OCI-LY1 (cell line): Measurements from ENCODE around the gene NTSR1.

Experiments used
- H2AFZ ChIP-seq: fragments of 200-600 bp; sonication (generic), shearing (Covaris generic); 2 replicates; pipeline ENCODE4 v1.6.0; 2014; ENCODE audit warnings: antibody characterized with exemption, mild to moderate bottlenecking, low read length
- H3F3A ChIP-seq: fragments of 200-600 bp; sonication (generic), shearing (Covaris generic); 2 replicates; pipeline ENCODE4 v1.6.0; 2014; ENCODE audit warnings: mild to moderate bottlenecking, antibody characterized with exemption, low read length, moderate library complexity; ENCODE audit not compliant: insufficient read depth
- H3K27ac ChIP-seq: fragments of 200-600 bp; sonication (generic); 2 replicates; pipeline ENCODE4 v1.5.1; 2014; ENCODE audit warnings: low read length, mixed run types, mild to moderate bottlenecking, low read depth; ENCODE audit not compliant: poor library complexity, severe bottlenecking
- H3K27me3 ChIP-seq: fragments of 200-600 bp; sonication (generic); 2 replicates; pipeline ENCODE4 v1.6.0; 2014; ENCODE audit warnings: antibody characterized with exemption, mild to moderate bottlenecking, low read length, moderate library complexity; ENCODE audit not compliant: insufficient read depth
- H3K36me3 ChIP-seq: fragments of 200-600 bp; sonication (generic); 2 replicates; pipeline ENCODE4 v1.6.1; 2014; ENCODE audit warnings: mild to moderate bottlenecking, antibody characterized with exemption, low read length, moderate library complexity, mixed read lengths; ENCODE audit not compliant: insufficient read depth
- H3K4me1 ChIP-seq: fragments of 200-600 bp; sonication (generic); 2 replicates; pipeline ENCODE4 v1.5.1; 2014; ENCODE audit warnings: mild to moderate bottlenecking, low read length, moderate library complexity; ENCODE audit not compliant: insufficient read depth, severe bottlenecking
- H3K4me2 ChIP-seq: fragments of 200-600 bp; sonication (generic), shearing (Covaris generic); 2 replicates; pipeline ENCODE4 v1.6.1; 2014; ENCODE audit warnings: low read length
- H3K4me3 ChIP-seq: fragments of 200-600 bp; sonication (generic); 2 replicates; pipeline ENCODE4 v1.5.1; 2014; ENCODE audit warnings: low read length, low read depth, mild to moderate bottlenecking, mixed read lengths; ENCODE audit not compliant: poor library complexity, severe bottlenecking
- H3K79me2 ChIP-seq: fragments of 200-600 bp; shearing (Covaris generic); 2 replicates; pipeline ENCODE4 v1.6.1; 2016; ENCODE audit warnings: mixed run types, low read length, mixed read lengths; ENCODE audit not compliant: insufficient read depth
- H3K9ac ChIP-seq: fragments of 200-600 bp; sonication (generic), shearing (Covaris generic); 2 replicates; pipeline ENCODE4 v1.6.1; 2014; ENCODE audit warnings: mild to moderate bottlenecking, low read length, mixed read lengths
- H3K9me2 ChIP-seq: fragments of 200-600 bp; sonication (generic), shearing (Covaris generic); 2 replicates; pipeline ENCODE4 v1.6.1; 2014; ENCODE audit warnings: low read depth, mild to moderate bottlenecking, low read length, mixed read lengths
- H3K9me3 ChIP-seq: fragments of 200-600 bp; shearing (Covaris generic); 2 replicates; pipeline ENCODE4 v1.6.1; 2014; ENCODE audit warnings: low read length, mixed read lengths
- H4K20me1 ChIP-seq: fragments of 200-600 bp; sonication (generic), shearing (Covaris generic); 2 replicates; pipeline ENCODE4 v1.6.0; 2016; ENCODE audit warnings: mild to moderate bottlenecking, low read length; ENCODE audit not compliant: insufficient read depth
- CTCF ChIP-seq: fragments of 200-600 bp; sonication (generic), shearing (Covaris generic); IDR thresholded peaks from 2 replicates; pipeline ENCODE4 v1.5.1; 2017; ENCODE audit warnings: mild to moderate bottlenecking, antibody characterized with exemption, low read length, moderate library complexity, mixed read lengths
- EZH2 ChIP-seq: fragments of 200-600 bp; sonication (generic), shearing (Covaris generic); IDR thresholded peaks from 2 replicates; pipeline ENCODE4 v1.8.0; 2017; ENCODE audit warnings: borderline replicate concordance, mixed run types, mild to moderate bottlenecking, antibody characterized with exemption, low read length, moderate library complexity, mixed read lengths

NTSR1 gene

GRCh38 chr20:62665826-62666735 lies 42.6 kb upstream of the NTSR1 start:
- H3K79me2 ChIP-seq = no peaks in the 10 kb centered on the region

GRCh38 chr20:62666736-62667529 lies 41.7 kb upstream of the NTSR1 start:
- Histone ChIP-seq H3K4me3 (no peak overlapping the region), H3K4me2 (no peak overlapping the region), H3K79me2 (no peaks in the 10 kb centered on the region), H3F3A (no peaks in the 10 kb centered on the region), H2AFZ (no peak overlapping the region), H3K27me3 (0 out of 2 replicates have a peak, but pooled peaks cover 7% of the 10 kb centered on the region), H3K9me3 (no peaks in the 10 kb centered on the region), H3K4me1 (no peaks in the 10 kb centered on the region), H4K20me1 (no peaks in the 10 kb centered on the region), H3K36me3 (no peaks in the 10 kb centered on the region), H3K9ac (no peak overlapping the region), H3K9me2 (no peaks in the 10 kb centered on the region), H3K27ac (no peak overlapping the region)
- no peak for TF ChIP-seq CTCF
- TF ChIP-seq EZH2 = no peak

More at GRCh38 chr20:62665826-62666735, 42.6 kb upstream of the NTSR1 start:
- Histone ChIP-seq H3F3A (no peaks in the 10 kb centered on the region), H3K4me3 (no peak overlapping the region), H3K9ac (no peak overlapping the region), H2AFZ (no peak overlapping the region), H4K20me1 (no peaks in the 10 kb centered on the region), H3K27me3 (0 out of 2 replicates have a peak, but pooled peaks cover 4% of the 10 kb centered on the region), H3K27ac (no peak overlapping the region), H3K9me3 (no peaks in the 10 kb centered on the region), H3K36me3 (no peaks in the 10 kb centered on the region), H3K9me2 (no peaks in the 10 kb centered on the region), H3K4me2 (no peak overlapping the region), H3K4me1 (no peaks in the 10 kb centered on the region)
- no peak for TF ChIP-seq CTCF

- Histone ChIP-seq H3F3A (no peaks in the 10 kb centered on the region), H3K36me3 (no peaks in the 10 kb centered on the region), H3K27me3 (0 out of 2 replicates have a peak, but pooled peaks cover 7% of the 10 kb centered on the region), H3K79me2 (no peaks in the 10 kb centered on the region), H3K9me2 (no peaks in the 10 kb centered on the region), H3K27ac (no peak overlapping the region), H3K4me1 (no peaks in the 10 kb centered on the region), H3K9ac (no peak overlapping the region), H3K4me3 (no peak overlapping the region), H3K4me2 (no peak overlapping the region), H2AFZ (no peak overlapping the region), H4K20me1 (no peaks in the 10 kb centered on the region), H3K9me3 (no peaks in the 10 kb centered on the region)
- no peak for TF ChIP-seq EZH2
- no peak for TF ChIP-seq CTCF
These were observed 40.9 kb upstream of the NTSR1 start for GRCh38 chr20:62667530-62668440.
